ENCODE data around the gene ARNT2.

DNA sequence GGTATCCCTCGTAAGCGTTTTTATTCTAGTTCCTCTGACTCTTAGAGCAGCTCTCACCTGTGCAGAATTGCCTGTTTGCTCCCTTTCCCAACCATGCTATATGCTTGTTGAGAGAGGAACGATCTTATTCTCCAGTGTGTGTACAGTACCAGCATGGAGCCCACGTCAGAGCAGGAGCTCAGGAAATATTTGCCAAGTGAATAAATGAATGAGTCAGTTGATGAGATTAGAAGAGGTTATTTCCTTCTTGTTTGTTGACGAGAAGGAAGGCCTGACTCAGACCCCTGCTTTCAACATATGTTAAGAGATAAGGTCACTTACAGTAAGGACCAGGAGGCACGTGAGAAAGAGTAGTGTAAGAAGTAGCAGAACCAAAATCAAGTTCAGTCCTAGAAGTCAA is 184.6 kb downstream of the ARNT2 start:
- TF ChIP-seq EP300 (IDR thresholded peaks at IDR 0.05; ENCODE audit: low read depth in 2 of 2, low read length in 2 of 2): no peak; a peak in 1 of 4 replicates
- no peak for TF ChIP-seq EP300 (CRISPR knock-in tag; IDR thresholded peaks at IDR 0.05; ENCODE audit: borderline replicate concordance)
- no peak for TF ChIP-seq ZNF446 (CRISPR knock-in tag; IDR thresholded peaks at IDR 0.05)
- TF ChIP-seq ZFP41 (CRISPR knock-in tag; IDR thresholded peaks at IDR 0.05; ENCODE audit: borderline replicate concordance): no peak
- TF ChIP-seq TCF7L2 (IDR thresholded peaks at IDR 0.05; ENCODE audit: low read depth, low read length): no peak
- TF ChIP-seq ZFY (CRISPR knock-in tag; IDR thresholded peaks at IDR 0.05): no peak
- TF ChIP-seq MED8 (CRISPR knock-in tag; IDR thresholded peaks at IDR 0.05; ENCODE audit: insufficient replicate concordance): no peak

Measured in HepG2 (cell line).